GM21717 (cell line): ENCODE measurements around the gene KCMF1.
A peak's percentile ranks its signal among the peaks of the same experiment; 100 is the strongest.

ENCODE experiments used
- ATAC-seq: cut with Tn5 transposase; IDR thresholded peaks from one replicate; pipeline ENCODE4 v1.9.1; 2021; ENCODE audit warnings: mild to moderate bottlenecking, moderate library complexity; ENCODE audit not compliant: unreplicated experiment

Gene KCMF1

GRCh38 chr2:84980263-84980983 lies 9.5 kb downstream of the KCMF1 start:
- no peak for ATAC-seq

DNA sequence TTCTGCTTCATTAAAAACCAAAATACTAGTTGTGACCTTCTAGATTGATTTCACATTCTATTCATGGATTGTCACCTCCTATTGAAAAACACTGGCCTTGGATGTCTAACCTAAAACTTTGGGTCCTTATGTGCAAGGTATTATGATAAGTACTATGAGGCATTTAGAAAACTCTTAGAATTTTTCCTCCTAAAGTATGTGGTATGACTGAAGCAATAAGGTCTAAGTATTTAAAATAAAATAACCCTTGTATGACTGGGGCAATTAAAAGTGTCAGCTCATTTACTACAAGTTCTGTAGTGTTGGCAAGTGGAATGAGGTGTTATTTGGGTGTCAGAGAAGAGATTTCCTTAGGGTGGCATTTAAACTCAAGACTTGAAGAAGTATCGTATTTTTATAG lies 15.1 kb downstream of the KCMF1 start:
- no peak for ATAC-seq

DNA sequence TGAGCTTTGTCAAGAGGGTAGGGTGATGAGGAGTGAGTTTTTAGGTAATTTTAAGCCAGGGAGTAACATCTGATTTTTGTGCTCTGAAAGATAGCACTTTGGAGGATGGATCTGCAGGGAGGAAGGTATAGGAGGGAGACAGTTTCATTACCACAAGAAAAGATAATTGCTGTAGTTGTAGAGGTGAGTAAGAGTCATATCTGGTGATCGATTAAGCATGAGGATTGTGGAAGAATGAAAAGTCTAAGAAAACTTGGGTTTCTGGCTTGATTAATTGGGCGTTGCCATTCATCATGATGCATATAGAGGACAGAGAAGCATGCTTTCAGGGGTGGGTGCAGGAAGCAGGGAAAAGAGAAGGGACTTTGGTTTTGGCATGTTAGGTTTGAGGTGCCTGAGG lies 18.5 kb downstream of the KCMF1 start:
- ATAC-seq, result no peak

GRCh38 chr2:84989927-84990326 lies 19.0 kb downstream of the KCMF1 start:
- no peak for ATAC-seq

- ATAC-seq, result no peak
These were observed 20.6 kb downstream of the KCMF1 start for GRCh38 chr2:84991404-84992160.

GRCh38 chr2:84995826-84996225 lies 24.9 kb downstream of the KCMF1 start:
- no peak for ATAC-seq

DNA sequence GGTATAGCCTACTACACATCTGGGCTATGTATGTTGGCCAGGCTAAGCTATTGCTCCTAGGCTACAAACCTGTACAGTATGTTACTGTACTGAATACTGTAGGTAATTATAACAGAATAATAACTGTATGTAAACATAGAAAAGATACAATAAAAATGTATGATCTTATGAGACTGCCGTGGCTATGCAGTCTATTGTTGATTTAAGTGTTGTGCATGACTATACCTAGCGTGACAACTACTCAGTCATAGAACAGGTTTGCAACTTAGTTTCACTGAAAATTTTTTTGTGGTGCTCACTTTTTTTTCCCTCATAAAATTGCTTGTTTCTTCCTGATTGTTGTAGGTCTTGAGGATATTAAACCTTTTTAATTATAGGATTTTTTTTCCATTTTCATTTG lies 25.9 kb downstream of the KCMF1 start:
- ATAC-seq, result no peak

GRCh38 chr2:84999553-84999955 lies 28.6 kb downstream of the KCMF1 start:
- peak; percentile 45 for ATAC-seq

GRCh38 chr2:85001595-85001994 lies 30.6 kb downstream of the KCMF1 start:
- ATAC-seq, result no peak

- no peak for ATAC-seq
These were observed 31.6 kb downstream of the KCMF1 start for GRCh38 chr2:85002534-85002933.

GRCh38 chr2:85008252-85008651 lies 37.3 kb downstream of the KCMF1 start:
- ATAC-seq, result no peak

DNA sequence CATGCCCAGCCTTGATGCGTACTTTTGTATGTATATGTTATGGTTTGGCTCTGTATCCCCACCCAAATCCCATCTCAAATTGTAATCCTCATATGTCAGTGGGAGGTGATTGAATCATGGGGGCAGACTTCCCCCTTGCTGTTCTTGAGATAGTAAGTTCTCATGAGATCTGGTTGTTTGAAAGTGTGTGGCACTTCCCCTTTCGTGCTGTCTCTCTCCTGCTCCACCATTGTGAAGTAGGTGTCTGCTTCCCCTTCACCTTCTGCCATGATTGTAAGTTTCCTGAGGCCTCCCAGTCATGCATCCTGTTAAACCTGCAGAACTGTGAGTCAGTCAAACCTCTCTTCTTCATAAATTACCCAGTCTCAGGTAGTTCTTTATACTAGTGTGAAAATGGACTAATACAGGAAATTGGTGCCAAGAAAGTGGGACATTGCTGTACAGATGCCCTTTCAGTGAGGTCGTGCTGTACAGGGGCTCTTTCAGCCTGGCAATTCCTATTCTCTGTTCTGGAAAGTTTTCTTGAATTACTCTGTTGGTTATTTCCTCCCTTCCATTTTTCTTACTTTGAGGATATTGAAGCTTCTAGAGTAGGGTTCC lies 38.2 kb downstream of the KCMF1 start:
- ATAC-seq, result no peak

GRCh38 chr2:85010404-85010803 lies 39.4 kb downstream of the KCMF1 start:
- ATAC-seq, result no peak

- no peak for ATAC-seq
These were observed 40.1 kb downstream of the KCMF1 start for GRCh38 chr2:85011098-85011497.

GRCh38 chr2:85011747-85012146 lies 40.8 kb downstream of the KCMF1 start:
- ATAC-seq, result no peak

GRCh38 chr2:85012431-85012830 lies 41.5 kb downstream of the KCMF1 start:
- no peak for ATAC-seq

- ATAC-seq, result no peak
These were observed 41.9 kb downstream of the KCMF1 start for GRCh38 chr2:85012855-85013254.

DNA sequence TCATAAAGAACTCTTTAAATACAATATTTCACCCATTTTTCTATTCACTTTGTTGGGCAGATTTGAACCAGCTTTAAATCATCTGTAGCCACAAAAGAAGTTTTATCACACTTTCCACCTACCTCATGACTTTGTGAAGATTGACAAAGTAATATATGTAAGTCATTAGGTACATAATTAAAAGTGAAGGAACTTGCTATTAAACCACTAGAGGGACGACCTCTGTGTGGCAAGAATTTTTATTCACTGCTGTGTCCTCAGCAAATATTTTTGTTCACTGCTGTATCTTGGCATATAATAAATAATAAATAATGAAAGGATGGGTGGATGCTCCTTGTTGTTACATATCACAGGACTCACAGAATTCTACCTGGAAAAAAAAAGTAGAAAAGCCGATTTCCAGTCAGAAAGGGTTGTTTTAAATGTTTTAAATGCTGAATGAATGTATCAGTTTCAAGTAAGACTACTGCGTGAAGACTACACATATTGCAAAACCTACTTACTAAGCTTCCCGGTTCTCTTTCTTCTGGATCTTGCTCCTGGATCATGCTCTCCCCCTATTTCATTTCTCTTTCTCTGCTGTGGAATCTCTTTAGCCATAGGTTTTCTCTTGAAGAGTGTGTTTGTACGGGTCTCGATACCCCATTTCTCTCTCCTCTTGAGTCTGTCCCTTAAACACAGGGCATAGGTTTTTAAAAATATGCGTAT lies 44.8 kb downstream of the KCMF1 start:
- ATAC-seq, result no peak

DNA sequence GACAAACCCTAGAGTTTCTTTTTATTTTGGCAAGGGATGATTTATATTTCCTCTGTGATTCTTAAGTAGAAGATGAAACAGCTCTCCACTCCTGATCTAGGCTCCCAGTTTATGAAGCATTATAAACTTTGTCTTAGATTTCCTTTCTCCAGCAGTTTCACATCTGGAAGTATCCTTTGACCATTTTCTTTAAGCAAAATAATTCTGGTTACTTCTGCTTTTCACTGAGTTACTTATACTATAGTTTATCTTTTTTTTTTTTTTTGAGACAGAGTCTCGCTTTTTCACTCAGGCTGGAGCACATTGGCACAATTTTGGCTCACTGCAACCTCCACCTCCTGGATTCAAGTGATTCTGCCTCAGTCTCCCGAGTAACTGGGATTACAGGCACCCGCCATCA lies 45.5 kb downstream of the KCMF1 start:
- no peak for ATAC-seq

- ATAC-seq, result no peak
These were observed 46.6 kb downstream of the KCMF1 start for GRCh38 chr2:85017411-85018048.

DNA sequence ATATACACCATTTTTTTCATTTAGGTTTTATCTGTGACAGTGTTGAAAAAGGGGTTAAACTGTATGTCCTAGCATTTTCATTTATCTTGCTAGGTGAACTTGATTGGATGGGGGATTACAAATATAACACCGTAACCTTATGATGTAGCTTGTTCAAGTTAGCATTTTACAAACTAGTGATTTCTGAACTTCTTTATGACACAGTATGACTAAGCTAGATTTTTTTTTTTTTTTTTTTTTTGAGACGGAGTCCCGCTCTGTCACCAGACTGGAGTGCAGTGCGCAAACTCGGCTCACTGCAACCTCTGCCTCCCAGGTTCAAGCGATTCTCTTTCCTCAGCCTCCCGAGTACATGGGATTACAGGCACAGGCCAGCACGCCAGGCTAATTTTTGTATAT lies 47.1 kb downstream of the KCMF1 start:
- ATAC-seq, result no peak
